ENCODE data around the gene SLC7A6.
A peak's percentile ranks its signal among the peaks of the same experiment; 100 is the strongest.

SLC7A6 gene

DNA sequence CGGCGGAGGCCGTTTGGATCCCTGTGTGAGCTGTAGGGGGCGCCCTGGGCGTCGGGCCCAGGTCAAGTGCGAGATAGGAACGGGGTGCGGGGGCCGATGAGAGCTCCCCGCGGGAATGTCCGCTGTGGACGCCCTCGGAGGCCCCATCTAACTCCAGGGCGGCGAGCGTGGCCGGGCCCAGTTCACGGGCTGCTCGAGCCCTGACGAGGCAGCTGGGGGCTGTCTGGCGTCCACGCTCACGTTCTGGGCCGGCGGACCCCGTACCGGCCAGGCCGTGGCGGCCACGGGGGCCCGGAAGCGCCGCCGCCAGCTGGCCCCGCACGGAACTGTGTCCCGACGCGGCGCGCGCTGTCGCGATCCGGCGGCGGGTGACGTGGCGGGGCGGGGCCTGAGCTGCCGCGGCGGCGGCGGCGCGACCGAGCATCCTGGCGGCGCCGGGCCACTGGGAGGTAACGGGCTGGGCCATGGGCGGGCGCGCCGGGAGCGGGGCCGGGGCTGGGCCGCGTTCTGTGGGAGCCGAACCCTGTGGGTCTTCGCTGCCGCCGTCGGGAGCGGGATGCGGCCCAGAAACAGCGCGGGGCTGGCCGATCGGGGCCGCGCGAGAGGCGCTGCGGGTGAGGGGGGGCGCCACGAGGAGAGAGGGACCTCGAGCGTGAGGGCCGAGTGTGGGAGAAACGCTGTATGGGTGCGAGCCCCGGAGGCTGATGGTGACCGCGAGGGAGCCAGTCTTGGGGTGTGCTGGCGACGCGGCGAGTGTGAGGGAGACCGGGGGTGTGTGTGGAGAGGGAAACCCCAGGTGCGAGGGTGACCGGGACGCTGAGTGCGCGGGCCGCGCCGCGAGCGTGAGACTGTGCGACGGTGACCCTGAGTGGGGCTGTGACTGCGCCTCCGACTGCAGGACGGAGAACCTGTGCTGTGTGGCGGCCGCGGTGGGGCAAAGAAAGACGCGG lies at the start of gene SLC7A6:
SLC7A6 (plus strand) TSS at position 399 of the 950 bp plus-strand sequence. CDS start 10,201 bp downstream, outside the sequence.
- DNase-seq = peak; percentile 85

DNA sequence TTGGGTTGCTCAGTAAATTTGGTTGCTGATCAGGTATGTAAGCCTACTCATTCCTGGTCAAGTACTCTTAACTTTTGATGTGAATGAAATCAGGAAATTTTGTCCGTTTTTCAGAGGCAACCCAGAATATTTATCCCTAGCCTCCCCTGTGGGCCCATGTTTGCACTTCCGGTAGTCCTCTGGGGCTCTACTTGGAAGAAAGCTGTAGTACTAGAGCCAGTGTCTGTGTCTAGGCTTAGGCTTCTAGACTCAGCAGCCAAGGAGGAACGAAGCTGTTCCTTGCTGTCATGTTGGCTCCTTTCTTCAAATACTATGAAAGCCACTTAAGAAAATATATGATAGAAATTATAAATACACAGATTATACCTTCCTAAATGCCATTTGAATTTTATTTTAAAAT lies 49.6 kb upstream of the SLC7A6 start:
- DNase-seq = no peak

GRCh38 chr16:68215302-68215701 lies 49.0 kb upstream of the SLC7A6 start:
- DNase-seq = no peak

DNA sequence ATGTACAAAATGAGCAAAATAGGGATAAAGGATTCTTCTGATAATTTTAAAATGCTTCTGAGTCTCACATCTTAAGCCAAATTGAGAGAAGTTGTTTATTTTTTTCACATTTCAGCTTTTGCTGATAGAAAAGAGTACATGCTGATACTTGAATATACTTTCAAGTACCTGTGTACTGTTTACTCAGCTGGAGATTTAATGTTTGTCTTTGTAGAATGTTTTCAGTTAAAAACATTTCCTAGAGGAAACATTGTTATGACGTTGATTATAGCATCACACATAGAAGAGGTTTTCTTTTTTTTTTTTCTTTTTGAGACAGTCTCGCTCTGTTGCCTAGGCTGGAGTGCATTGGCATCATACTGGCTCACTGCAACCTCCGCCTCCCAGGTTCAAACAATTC lies 48.1 kb upstream of the SLC7A6 start:
- no peak for DNase-seq

DNA sequence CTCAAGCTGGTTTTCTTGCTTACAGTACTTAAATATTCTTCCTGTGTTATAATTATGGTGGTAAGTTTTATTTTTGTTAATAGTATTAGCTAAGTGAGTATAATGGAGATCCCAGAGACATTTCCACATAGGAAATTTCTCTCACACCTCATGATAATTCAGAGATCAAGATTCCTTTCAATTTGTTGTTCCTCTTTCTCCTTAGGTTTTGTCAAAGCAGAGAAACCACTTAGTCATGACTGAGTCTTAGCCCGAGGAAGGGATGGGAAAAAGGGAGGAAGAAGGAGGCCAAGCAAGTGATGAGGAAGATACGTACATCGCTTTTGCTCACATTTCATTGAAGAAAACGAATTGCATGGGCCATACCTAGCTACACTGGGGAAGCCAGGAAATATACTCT lies 46.8 kb upstream of the SLC7A6 start:
- no peak for DNase-seq

GRCh38 chr16:68219725-68220351 lies 44.5 kb upstream of the SLC7A6 start:
- no peak for DNase-seq

DNA sequence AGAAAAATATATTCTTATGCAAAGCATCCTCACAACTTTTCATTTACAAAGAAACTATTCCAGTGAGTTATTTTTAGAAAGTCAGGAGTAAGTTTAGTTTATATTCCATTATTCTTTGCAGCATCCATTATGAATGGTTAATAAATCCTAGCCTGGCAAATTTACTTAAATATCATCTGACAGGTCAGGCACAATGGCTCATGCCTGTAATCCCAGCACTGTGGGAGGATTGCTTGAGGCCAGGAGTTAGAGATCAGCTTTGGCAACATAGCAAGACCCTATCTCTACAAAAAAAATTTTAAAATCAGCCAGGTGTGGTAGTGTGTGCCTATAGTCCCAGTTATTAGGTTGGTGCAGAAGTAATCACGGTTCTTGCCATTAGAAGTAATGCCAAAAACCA lies 41.3 kb upstream of the SLC7A6 start:
- no peak for DNase-seq

GRCh38 chr16:68226116-68226515 lies 38.2 kb upstream of the SLC7A6 start:
- DNase-seq = no peak

DNA sequence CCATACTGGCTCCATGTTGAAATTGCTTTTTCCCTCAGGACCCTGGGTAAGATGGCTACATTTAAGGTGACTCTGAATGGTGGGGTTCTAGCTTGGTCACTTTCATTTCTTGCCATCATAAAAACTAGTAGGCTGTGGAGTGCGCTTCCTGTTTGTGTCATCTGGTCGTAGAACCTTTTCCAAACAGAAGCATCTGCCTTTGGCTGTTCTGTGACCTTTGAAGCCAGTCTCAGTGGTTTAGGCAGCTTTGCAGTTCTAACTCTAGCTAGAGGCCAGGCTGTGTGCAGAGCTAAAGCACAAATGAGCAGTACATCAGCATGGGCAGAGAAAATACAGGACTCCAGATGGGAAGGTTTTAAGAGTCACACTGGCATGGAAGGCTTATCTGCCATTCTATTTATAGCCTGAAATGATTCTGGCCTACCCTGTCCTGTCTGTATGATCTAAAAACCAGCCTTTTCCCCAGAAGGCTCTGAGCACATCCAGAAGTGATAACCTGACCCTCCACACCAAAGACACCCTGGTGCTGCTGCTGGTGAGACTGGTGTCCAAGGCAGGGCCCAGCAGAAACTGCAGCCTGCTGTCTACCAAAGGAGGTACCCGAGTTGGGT lies 37.0 kb upstream of the SLC7A6 start:
- no peak for DNase-seq

GRCh38 chr16:68227850-68228553 lies 36.3 kb upstream of the SLC7A6 start:
- no peak for DNase-seq

DNA sequence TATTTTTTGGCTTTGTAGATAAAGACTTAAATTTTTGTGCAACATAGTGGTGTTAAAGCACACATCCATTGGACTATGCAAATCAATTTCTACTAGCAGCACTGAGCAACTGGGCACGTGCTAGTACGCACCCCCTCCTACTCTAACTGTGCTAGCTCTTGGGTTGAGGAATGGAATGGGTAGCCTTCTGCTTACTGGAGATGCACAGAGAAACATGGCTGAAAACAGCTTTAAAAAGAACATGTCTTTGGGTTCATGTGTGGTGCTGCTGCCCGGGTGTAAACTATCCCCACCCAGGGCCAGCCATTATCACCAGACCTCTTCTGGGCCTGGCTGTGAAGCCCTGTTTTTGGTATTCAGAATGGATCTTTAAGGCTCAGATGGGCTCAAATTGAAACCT lies 35.7 kb upstream of the SLC7A6 start:
- no peak for DNase-seq

DNA sequence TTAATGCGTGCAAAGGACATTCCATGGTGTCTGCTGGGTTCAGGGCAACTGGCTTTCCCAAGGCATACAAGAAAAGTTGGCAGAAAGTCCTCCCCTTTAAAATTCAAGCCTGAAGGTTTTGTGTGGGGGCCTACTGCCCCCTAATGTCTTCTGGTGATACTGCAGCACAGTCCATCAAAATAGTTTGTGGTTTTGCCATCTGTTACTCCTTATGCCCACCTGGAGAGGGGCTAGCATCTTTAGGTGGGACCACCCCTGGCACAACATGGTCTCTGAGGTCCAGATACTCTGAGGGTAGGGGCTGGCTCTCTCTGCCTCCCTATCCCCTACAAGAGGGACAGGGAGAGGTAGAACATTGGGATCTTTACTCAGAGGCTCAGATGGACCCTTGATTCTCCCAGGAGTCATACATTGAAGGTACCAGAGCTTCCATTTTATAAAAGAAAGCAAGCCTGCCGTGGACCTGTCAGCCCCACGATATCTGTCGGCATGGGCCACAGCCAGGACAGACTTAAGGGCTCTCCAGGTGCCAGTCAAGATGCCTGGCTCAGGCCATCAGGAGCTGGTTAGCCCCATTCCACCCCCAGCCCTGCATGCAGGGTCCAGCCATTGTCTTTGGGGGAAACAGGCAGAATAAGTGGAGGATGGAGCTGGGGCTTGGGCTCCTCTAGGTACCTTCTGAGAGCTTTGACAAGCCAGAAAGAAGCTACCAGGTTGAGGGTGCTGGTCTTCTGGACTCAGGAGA lies 34.7 kb upstream of the SLC7A6 start:
- DNase-seq = peak; percentile 50

DNA sequence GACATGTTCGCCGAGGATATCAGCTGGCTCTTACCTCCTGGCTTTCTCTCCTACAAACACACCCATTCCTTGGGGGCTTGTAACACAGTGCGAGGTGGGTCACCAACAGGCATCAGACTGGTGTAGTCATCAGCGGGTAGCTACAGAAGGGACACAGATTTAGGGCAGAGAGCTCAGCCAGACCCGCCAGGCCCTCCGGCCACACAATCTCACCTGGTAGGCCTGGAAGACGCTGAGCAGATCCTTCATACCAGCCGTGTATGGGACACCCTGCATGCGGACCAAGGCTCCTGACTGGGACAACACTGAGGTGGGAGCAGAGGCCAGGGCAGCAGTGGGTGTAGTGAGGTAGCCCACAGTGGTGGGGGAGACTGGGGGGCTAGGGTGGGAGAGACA lies 34.2 kb upstream of the SLC7A6 start:
- DNase-seq = no peak

DNA sequence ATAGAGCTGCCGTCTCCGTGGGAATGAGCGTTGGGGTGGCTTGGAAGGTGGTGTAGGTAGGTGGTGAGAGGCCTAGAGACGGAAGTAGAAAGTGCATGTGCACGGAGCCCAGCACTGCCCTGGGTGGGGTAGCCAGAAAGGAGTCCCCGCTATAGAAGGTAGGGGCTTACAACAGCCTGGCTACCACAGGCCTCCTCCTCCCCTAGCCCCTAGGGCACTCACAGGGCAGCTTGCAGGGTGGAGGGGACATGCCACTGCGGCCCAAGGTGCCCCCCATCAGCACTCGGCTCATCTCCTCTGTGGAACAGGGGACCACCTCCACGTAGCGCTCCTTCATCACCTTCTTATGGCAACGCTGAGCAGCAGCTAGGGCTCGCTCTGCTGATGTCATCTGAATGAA lies 33.4 kb upstream of the SLC7A6 start:
- no peak for DNase-seq

DNA sequence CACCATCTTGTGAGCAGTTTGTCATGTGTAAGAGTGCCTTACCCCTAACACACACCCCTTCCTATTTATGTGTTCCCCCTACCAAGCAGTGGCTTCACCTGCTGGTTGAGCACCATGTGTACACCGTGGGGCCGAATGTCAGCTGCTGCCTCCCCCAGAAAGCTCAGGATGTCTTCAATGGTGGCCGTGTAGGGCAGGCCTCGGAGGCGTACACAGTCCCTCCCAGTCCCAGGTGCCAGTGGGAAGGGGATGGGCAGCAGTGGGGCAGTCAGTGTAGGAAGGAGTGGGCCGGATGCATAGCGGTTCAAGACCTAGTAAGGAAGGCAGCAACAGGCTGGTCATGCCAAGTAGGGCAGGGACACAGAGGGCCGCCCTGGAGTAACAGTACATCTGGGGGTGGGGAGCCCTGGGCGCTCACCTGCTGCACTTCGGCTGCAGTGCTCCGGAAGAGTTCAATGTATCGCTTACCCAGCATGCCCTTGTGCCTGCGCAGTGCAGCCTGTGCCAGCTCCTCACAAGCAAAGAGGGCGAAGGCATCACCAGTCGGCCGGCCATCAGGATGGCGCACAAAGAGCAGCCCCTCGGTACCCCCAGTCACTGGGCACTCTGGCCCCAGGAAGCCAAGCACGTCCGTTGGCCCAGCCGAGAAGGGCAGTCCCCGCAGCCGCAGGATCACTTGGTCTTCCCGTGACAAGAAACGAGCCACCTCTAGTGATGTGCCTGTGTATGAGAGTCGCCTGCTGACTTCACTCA lies 32.8 kb upstream of the SLC7A6 start:
- DNase-seq = no peak

- no peak for DNase-seq
Observed at GRCh38 chr16:68232335-68232734, 32.0 kb upstream of the SLC7A6 start.

DNA sequence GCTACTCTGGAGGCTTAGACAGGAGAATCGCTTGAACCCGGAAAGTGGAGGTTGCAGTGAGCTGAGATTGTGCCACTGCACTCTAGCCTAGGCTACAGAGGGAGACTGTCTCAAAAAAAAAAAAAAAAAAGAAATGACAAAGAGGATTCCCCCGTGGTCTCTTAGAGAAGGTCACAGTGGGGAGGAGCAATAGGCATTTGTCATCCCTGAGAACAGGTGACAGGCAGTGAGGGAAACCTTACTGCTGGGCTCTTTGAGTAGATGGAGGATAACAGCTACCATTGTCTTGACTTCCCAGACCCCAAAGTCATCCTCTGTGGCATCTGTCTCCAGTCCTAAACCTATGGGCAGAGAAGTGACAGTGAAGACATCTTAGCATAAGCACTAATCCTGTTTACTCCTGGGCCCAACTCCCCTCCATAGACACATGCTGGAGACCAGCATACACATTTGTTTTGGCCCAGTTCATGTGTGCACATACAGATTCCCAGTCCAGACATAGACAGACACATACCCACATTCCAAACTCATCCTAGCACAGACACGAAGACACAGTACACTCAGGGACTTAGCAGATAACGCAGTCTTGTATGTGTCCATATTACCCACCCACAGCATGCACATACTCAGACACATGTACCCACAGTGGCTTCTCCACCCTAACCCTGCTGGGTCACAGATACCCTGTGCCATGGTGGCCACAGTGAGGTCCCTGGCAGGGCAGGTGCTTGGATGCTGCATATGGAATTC lies 31.1 kb upstream of the SLC7A6 start:
- DNase-seq = no peak

GRCh38 chr16:68233835-68234187 lies 30.5 kb upstream of the SLC7A6 start:
- DNase-seq = no peak

GRCh38 chr16:68234188-68235107 lies 29.9 kb upstream of the SLC7A6 start:
- DNase-seq = no peak
